ENCODE results near the gene RTL1.

The RTL1 gene

GRCh38 chr14:100834082-100834793 is 69.3 kb downstream of the RTL1 start:
- no peak for DNase-seq (ENCODE audit: low spot score)

- no peak for DNase-seq (ENCODE audit: low spot score)
Observed at GRCh38 chr14:100832311-100832960, 71.1 kb downstream of the RTL1 start.

- DNase-seq (ENCODE audit: low spot score): no peak
Observed at GRCh38 chr14:100830681-100831080, 72.8 kb downstream of the RTL1 start.

Measured in hematopoietic multipotent progenitor cell treated with erythropoietin and hydrocortisone succinate and interleukin-3 and kit ligand, for 15 days (in vitro differentiated cells).